Progenitor cell of endocrine pancreas (in vitro differentiated cells): ENCODE results near the gene DFFA. TPM values are rescaled to one million over a fixed set of nuclear protein-coding genes. Genes with fewer than 3 reads are reported as not detected.
A peak's percentile ranks its signal among the peaks of the same experiment; 100 is the strongest.
"Not testable (repeated sequence)": the region's sequence is repeated elsewhere in the genome, so short reads cannot be mapped to it uniquely, and the experiment has no call there.

Experiments used
- DNase-seq: peaks from one replicate; pipeline ENCODE4 v3.0.0; 2021; ENCODE audit warnings: low spot score; ENCODE audit not compliant: unreplicated experiment
- H3K27ac Mint-ChIP-seq: 2 replicates; pipeline ENCODE4 v1.8.0; 2021; ENCODE audit warnings: mild to moderate bottlenecking, moderate library complexity, mixed read lengths
- H3K27me3 Mint-ChIP-seq: 2 replicates; pipeline ENCODE4 v1.8.0; 2021; ENCODE audit warnings: mixed read lengths
- H3K36me3 Mint-ChIP-seq: 2 replicates; pipeline ENCODE4 v1.8.0; 2022; ENCODE audit warnings: mixed read lengths; ENCODE audit not compliant: insufficient read depth
- H3K4me1 Mint-ChIP-seq: 2 replicates; pipeline ENCODE4 v1.8.0; 2021; ENCODE audit warnings: low read depth, mixed read lengths
- H3K4me3 Mint-ChIP-seq: 2 replicates; pipeline ENCODE4 v1.8.0; 2021; ENCODE audit warnings: low read depth, mild to moderate bottlenecking, moderate library complexity, mixed read lengths
- H3K9me3 Mint-ChIP-seq: 2 replicates; pipeline ENCODE4 v1.8.0; 2021; ENCODE audit warnings: low read depth, mixed read lengths
- total RNA-seq: library from RNA; stranded (reverse); gene quantifications from 2 replicates; pipeline ENCODE4 v1.2.1, GENCODE V29; 2021
- TF ChIP-seq, protein P1 (sequence below): fragments of 200-600 bp; sonication (generic); IDR thresholded peaks from one replicate; pipeline ENCODE4 v1.5.0; 2021; ENCODE audit warnings: antibody characterized with exemption, mild to moderate bottlenecking; ENCODE audit not compliant: unreplicated experiment

DFFA gene
- total RNA-seq, 1 donor from 2014 or later = 47.9 TPM

DNA sequence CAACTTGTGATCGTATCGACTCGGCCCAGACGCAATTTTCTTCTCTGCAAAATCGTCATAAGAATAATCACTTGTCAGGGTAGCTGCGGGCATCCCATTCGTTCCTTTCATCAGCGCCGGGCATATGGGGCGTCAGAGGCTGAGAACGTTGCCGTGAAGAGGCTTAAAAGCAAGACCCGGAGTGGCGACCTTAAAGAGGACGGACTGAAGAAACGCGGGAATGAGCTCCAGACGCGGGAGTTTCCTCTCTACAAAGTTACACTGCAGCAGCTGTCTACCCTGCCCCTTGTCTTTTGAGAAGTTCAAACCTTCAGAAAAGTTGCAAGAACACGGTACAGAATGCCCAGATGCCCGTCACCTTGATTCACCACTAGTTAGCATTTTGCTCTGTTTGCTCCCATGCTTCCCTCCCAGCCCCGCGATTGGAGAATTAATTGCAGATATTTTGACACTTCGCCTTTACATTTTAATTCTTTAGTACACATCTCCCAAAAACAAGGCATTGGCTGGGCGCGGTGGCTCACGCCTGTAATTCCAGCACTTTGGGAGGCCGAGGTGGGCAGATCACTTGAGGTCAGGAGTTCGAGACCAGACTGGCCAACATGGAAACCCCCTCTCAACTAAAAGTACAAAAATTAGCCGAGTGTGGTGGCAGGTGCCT, 41.1 kb downstream of the DFFA start:
- no peak for DNase-seq
- Mint-ChIP-seq H3K4me3 (peak overlapping the region; percentile 81), H3K27me3 (no peaks in the 10 kb centered on the region), H3K36me3 (no peaks in the 10 kb centered on the region), H3K27ac (peak overlapping the region; percentile 94), H3K9me3 (no peaks in the 10 kb centered on the region), H3K4me1 (peaks cover 19% of the 10 kb centered on the region)
- TF ChIP-seq, protein P1, sequence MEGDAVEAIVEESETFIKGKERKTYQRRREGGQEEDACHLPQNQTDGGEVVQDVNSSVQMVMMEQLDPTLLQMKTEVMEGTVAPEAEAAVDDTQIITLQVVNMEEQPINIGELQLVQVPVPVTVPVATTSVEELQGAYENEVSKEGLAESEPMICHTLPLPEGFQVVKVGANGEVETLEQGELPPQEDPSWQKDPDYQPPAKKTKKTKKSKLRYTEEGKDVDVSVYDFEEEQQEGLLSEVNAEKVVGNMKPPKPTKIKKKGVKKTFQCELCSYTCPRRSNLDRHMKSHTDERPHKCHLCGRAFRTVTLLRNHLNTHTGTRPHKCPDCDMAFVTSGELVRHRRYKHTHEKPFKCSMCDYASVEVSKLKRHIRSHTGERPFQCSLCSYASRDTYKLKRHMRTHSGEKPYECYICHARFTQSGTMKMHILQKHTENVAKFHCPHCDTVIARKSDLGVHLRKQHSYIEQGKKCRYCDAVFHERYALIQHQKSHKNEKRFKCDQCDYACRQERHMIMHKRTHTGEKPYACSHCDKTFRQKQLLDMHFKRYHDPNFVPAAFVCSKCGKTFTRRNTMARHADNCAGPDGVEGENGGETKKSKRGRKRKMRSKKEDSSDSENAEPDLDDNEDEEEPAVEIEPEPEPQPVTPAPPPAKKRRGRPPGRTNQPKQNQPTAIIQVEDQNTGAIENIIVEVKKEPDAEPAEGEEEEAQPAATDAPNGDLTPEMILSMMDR = no peak

GRCh38 chr1:10430216-10431069, 41.9 kb downstream of the DFFA start, which contains the start of gene CENPS:
TSS of gene CENPS (plus strand) at chr1:10430433. CDS start at chr1:10430518, 85 bp downstream.
- DNase-seq = peak; percentile 85
- H3K9me3 Mint-ChIP-seq = no peaks in the 10 kb centered on the region
- H3K27ac Mint-ChIP-seq = peak within 1 kb of the TSS; percentile 95
- H3K4me1 Mint-ChIP-seq = peaks cover 22% of the 10 kb centered on the region
- peaks cover 2% of the 10 kb centered on the region for H3K36me3 Mint-ChIP-seq
- no peaks in the 10 kb centered on the region for H3K27me3 Mint-ChIP-seq
- TF ChIP-seq, protein P1 = peak; percentile 96
- H3K4me3 Mint-ChIP-seq = peak within 1 kb of the TSS; percentile 81

- H3K4me3 Mint-ChIP-seq = peak overlapping the region; percentile 81
These were observed 42.5 kb downstream of the DFFA start for GRCh38 chr1:10429868-10430215.

GRCh38 chr1:10428984-10429383, 43.3 kb downstream of the DFFA start:
- TF ChIP-seq, protein P1 = no peak
- Mint-ChIP-seq H3K9me3 (no peaks in the 10 kb centered on the region), H3K4me1 (peaks cover 27% of the 10 kb centered on the region), H3K36me3 (peaks cover 2% of the 10 kb centered on the region), H3K4me3 (no peak overlapping the region), H3K27me3 (no peaks in the 10 kb centered on the region), H3K27ac (no peak overlapping the region)
- DNase-seq = no peak

More at GRCh38 chr1:10429868-10430215, 42.5 kb downstream of the DFFA start:
- Mint-ChIP-seq H3K27me3 (no peaks in the 10 kb centered on the region), H3K36me3 (peaks cover 2% of the 10 kb centered on the region), H3K9me3 (no peaks in the 10 kb centered on the region), H3K4me1 (peaks cover 27% of the 10 kb centered on the region), H3K27ac (peak overlapping the region; percentile 95)
- TF ChIP-seq, protein P1 = no peak
- DNase-seq = no peak

- H3K27ac Mint-ChIP-seq, H3K9me3 Mint-ChIP-seq, H3K36me3 Mint-ChIP-seq, DNase-seq, H3K4me3 Mint-ChIP-seq, H3K27me3 Mint-ChIP-seq: not testable (repeated sequence)
- peaks cover 25% of the 10 kb centered on the region for H3K4me1 Mint-ChIP-seq
These were observed 45.8 kb downstream of the DFFA start for GRCh38 chr1:10426535-10426848.

GRCh38 chr1:10425826-10426534, 46.3 kb downstream of the DFFA start:
- peaks cover 21% of the 10 kb centered on the region for H3K4me1 Mint-ChIP-seq
- not testable (repeated sequence) for H3K27ac Mint-ChIP-seq, DNase-seq, H3K9me3 Mint-ChIP-seq, H3K36me3 Mint-ChIP-seq, H3K27me3 Mint-ChIP-seq, H3K4me3 Mint-ChIP-seq
